Measurements from ENCODE around the gene RIPPLY3. TPM values are rescaled to one million over a fixed set of nuclear protein-coding genes. Genes with fewer than 3 reads are reported as not detected.

RIPPLY3 gene
- total RNA-seq, 1 experiment from 2014 or later = not detected

DNA sequence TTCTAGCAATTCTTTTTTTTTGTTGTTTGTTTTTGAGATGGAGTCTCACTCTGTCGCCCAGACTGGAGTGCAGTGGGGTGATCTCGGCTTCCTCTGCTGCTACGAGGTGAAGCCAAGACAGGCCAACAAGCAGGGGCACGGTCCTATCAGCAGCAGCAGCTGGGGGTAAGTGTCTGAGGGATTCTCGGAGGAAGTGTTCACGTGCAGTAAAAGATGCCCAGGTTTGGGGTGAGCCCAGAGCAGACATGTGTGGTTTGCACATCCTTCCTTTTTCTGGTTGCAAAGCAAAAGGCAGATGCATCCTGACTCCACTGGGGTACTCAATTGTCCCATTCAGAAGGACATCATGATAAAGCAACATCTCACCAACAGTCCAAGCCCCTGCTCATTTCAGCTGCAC, 38.6 kb downstream of the RIPPLY3 start:
- H3K4me1 ChIP-seq (ENCODE audit: control insufficient read depth in 1 of 2, insufficient read depth in 2 of 2, low read length in 2 of 2) = peaks cover 5 to 13% of the 10 kb centered on the region in 2 experiments
- ChIA-PET CTCF (no interaction called here), RAD21 (ENCODE audit: low non-redundant PET in 1 of 2, low total read pairs in 2 of 2, uncharacterized antibody in 2 of 2, unreplicated experiment in 2 of 2) (no interaction called here), POLR2A (no interaction called here)
- ATAC-seq = no peak
- no peak overlapping the region for H3K27ac ChIP-seq (ENCODE audit: low read depth, low read length)
- no peak for TF ChIP-seq CBX3 (IDR thresholded peaks at IDR 0.05; ENCODE audit: low read depth)
- TF ChIP-seq EZH2phosphoT487 (IDR thresholded peaks at IDR 0.05; ENCODE audit: borderline replicate concordance) = no peak
- TF ChIP-seq SIN3A (IDR thresholded peaks at IDR 0.05; ENCODE audit: low read depth) = no peak
- TF ChIP-seq ZFX (IDR thresholded peaks at IDR 0.05) = no peak
- TF ChIP-seq, protein P1, sequence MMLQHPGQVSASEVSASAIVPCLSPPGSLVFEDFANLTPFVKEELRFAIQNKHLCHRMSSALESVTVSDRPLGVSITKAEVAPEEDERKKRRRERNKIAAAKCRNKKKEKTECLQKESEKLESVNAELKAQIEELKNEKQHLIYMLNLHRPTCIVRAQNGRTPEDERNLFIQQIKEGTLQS (IDR thresholded peaks at IDR 0.05) = no peak
- no peak for TF ChIP-seq POLR2A (IDR thresholded peaks at IDR 0.05; ENCODE audit: borderline replicate concordance, extremely low read depth, insufficient read depth, insufficient read length)
- TF ChIP-seq ELF1 (IDR thresholded peaks at IDR 0.05; ENCODE audit: borderline replicate concordance, low read depth) = no peak
- no peak for TF ChIP-seq YY1 (IDR thresholded peaks at IDR 0.05; ENCODE audit: extremely low read depth, insufficient replicate concordance, low read depth, low read length)
- no peak overlapping the region for H3K4me3 ChIP-seq (replicated peaks in 1 of 2; ENCODE audit: low read depth in 1 of 2, low read length in 2 of 2)
- H3K36me3 ChIP-seq (ENCODE audit: control insufficient read depth in 1 of 2, insufficient read depth in 2 of 2, low read length in 2 of 2) = no peaks in the 10 kb centered on the region
- H3K27me3 ChIP-seq (ENCODE audit: insufficient read depth, low read length) = no peaks in the 10 kb centered on the region
- no peak for DNase-seq (ENCODE audit: low read depth, low spot score)
- BruUV-seq (replicated peaks) = no TSS peak
- H4K20me1 ChIP-seq (ENCODE audit: insufficient read depth) = no peaks in the 10 kb centered on the region
- H3K4me2 ChIP-seq (ENCODE audit: low read length) = no peak overlapping the region
- H3K79me2 ChIP-seq (ENCODE audit: insufficient read depth, low read length) = no peaks in the 10 kb centered on the region
- intact Hi-C loops (cut with micrococcal nuclease) = no loop called here
- H3K9me3 ChIP-seq (ENCODE audit: control insufficient read depth in 1 of 2, insufficient read depth in 1 of 2, low read depth in 1 of 2, low read length in 2 of 2) = no peaks in the 10 kb centered on the region
- no peak overlapping the region for H2AFZ ChIP-seq (ENCODE audit: low read depth, low read length, poor library complexity, severe bottlenecking)
- no peak overlapping the region for H3K9ac ChIP-seq (ENCODE audit: low read length)
- H3K9me2 ChIP-seq (ENCODE audit: insufficient read depth) = no peaks in the 10 kb centered on the region

GRCh38 chr21:37045556-37045955, 39.1 kb downstream of the RIPPLY3 start:
- intact Hi-C loops (cut with micrococcal nuclease) = no loop called here
- Histone ChIP-seq H3K79me2 (ENCODE audit: insufficient read depth, low read length) (no peaks in the 10 kb centered on the region), H3K9me2 (ENCODE audit: insufficient read depth) (no peaks in the 10 kb centered on the region), H3K27ac (ENCODE audit: low read depth, low read length) (no peak overlapping the region), H3K4me1 (ENCODE audit: control insufficient read depth in 1 of 2, insufficient read depth in 2 of 2, low read length in 2 of 2) (peaks cover 5 to 13% of the 10 kb centered on the region in 2 experiments), H3K4me2 (ENCODE audit: low read length) (no peak overlapping the region), H3K9ac (ENCODE audit: low read length) (no peak overlapping the region), H2AFZ (ENCODE audit: low read depth, low read length, poor library complexity, severe bottlenecking) (no peak overlapping the region), H3K27me3 (ENCODE audit: insufficient read depth, low read length) (no peaks in the 10 kb centered on the region), H3K4me3 (replicated peaks in 1 of 2; ENCODE audit: low read depth in 1 of 2, low read length in 2 of 2) (no peak overlapping the region), H4K20me1 (ENCODE audit: insufficient read depth) (no peaks in the 10 kb centered on the region), H3K9me3 (ENCODE audit: control insufficient read depth in 1 of 2, insufficient read depth in 1 of 2, low read depth in 1 of 2, low read length in 2 of 2) (no peaks in the 10 kb centered on the region), H3K36me3 (ENCODE audit: control insufficient read depth in 1 of 2, insufficient read depth in 2 of 2, low read length in 2 of 2) (no peaks in the 10 kb centered on the region)
- ChIA-PET RAD21 (ENCODE audit: low non-redundant PET in 1 of 2, low total read pairs in 2 of 2, uncharacterized antibody in 2 of 2, unreplicated experiment in 2 of 2) (no interaction called here), POLR2A (no interaction called here), CTCF (interaction anchor here (1.4 kb wide), 1 partner anchor 36 kb away, joined by 4 read pairs; no protein-coding TSS in a partner anchor)
- no peak for TF ChIP-seq TCF7L2 (IDR thresholded peaks at IDR 0.05; ENCODE audit: borderline replicate concordance, extremely low read depth, insufficient read depth, insufficient read length)
- TF ChIP-seq, protein P2, sequence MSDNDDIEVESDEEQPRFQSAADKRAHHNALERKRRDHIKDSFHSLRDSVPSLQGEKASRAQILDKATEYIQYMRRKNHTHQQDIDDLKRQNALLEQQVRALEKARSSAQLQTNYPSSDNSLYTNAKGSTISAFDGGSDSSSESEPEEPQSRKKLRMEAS (IDR thresholded peaks at IDR 0.05) = no peak
- no peak for TF ChIP-seq FOSL1 (IDR thresholded peaks at IDR 0.05; ENCODE audit: low read depth)
- TF ChIP-seq YY1 (IDR thresholded peaks at IDR 0.05; ENCODE audit: extremely low read depth, insufficient replicate concordance, low read depth, low read length) = no peak
- no peak for TF ChIP-seq SP1 (IDR thresholded peaks at IDR 0.05; ENCODE audit: low read depth)
- no peak for TF ChIP-seq RAD21 (IDR thresholded peaks at IDR 0.05; ENCODE audit: low read depth)
- TF ChIP-seq CBX3 (IDR thresholded peaks at IDR 0.05; ENCODE audit: low read depth) = no peak
- no peak for TF ChIP-seq EGR1 (IDR thresholded peaks at IDR 0.05; ENCODE audit: low read depth)
- no peak for TF ChIP-seq ZFX (IDR thresholded peaks at IDR 0.05)
- no peak for TF ChIP-seq POLR2A (IDR thresholded peaks at IDR 0.05; ENCODE audit: borderline replicate concordance, extremely low read depth, insufficient read depth, insufficient read length)
- TF ChIP-seq SIN3A (IDR thresholded peaks at IDR 0.05; ENCODE audit: low read depth) = no peak
- TF ChIP-seq, protein P3, sequence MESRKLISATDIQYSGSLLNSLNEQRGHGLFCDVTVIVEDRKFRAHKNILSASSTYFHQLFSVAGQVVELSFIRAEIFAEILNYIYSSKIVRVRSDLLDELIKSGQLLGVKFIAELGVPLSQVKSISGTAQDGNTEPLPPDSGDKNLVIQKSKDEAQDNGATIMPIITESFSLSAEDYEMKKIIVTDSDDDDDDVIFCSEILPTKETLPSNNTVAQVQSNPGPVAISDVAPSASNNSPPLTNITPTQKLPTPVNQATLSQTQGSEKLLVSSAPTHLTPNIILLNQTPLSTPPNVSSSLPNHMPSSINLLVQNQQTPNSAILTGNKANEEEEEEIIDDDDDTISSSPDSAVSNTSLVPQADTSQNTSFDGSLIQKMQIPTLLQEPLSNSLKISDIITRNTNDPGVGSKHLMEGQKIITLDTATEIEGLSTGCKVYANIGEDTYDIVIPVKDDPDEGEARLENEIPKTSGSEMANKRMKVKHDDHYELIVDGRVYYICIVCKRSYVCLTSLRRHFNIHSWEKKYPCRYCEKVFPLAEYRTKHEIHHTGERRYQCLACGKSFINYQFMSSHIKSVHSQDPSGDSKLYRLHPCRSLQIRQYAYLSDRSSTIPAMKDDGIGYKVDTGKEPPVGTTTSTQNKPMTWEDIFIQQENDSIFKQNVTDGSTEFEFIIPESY (IDR thresholded peaks at IDR 0.05; ENCODE audit: extremely low read depth, insufficient replicate concordance, low read length) = no peak
- TF ChIP-seq ELF1 (IDR thresholded peaks at IDR 0.05; ENCODE audit: borderline replicate concordance, low read depth) = no peak
- TF ChIP-seq JUND (IDR thresholded peaks at IDR 0.05) = no peak
- TF ChIP-seq EZH2 (IDR thresholded peaks at IDR 0.05) = no peak
- no TSS peak for BruUV-seq (replicated peaks)
- ATAC-seq (no peak), DNase-seq (ENCODE audit: low read depth, low spot score) (no peak)

All from HCT116 (cell line).